Tibial artery (tissue), 4 donors: ENCODE results near the gene KCNH2.

ENCODE experiments used
- DNase-seq, 2 donors: peaks; one replicate each; pipeline ENCODE4 v3.0.0-alpha.2; 2019
- H3K27ac ChIP-seq, 2 donors: fragments of 200-600 bp; sonication (generic) in 1 of 2; 1 replicate in 1 of 2; 2 replicates in 1 of 2; pipeline ENCODE4 v1.5.1; 2018 to 2019; ENCODE audit warnings: mild to moderate bottlenecking in 1 of 2
- H3K27me3 ChIP-seq, 2 donors: fragments of 200-600 bp; sonication (generic) in 1 of 2; one replicate each; pipeline versions ENCODE4 v1.5.1 to v1.6.0; 2016 to 2019
- H3K36me3 ChIP-seq, 3 donors: fragments of 200-600 bp; sonication (generic) in 2 of 3; one replicate each; pipeline ENCODE4 v1.5.1; 2016 to 2019; ENCODE audit warnings: mild to moderate bottlenecking in 2 of 3
- H3K4me1 ChIP-seq, 4 donors: fragments of 200-600 bp; sonication (generic) in 2 of 4; 1 replicate in 3 of 4; 2 replicates in 1 of 4; pipeline ENCODE4 v1.5.1; 2016 to 2019
- H3K4me3 ChIP-seq, 2 donors: fragments of 200-600 bp; sonication (generic) in 1 of 2; 1 replicate in 1 of 2; 2 replicates in 1 of 2; pipeline ENCODE4 v1.5.1; 2018 to 2019; ENCODE audit warnings: mild to moderate bottlenecking in 2 of 2
- H3K9me3 ChIP-seq, 3 donors: fragments of 200-600 bp; sonication (generic) in 1 of 3; one replicate each; pipeline ENCODE4 v1.5.1; 2016 to 2019
- CTCF ChIP-seq, 2 experiments: fragments of 200-600 bp in 1 of 2; fragments of 450-650 bp in 1 of 2; IDR thresholded peaks; one replicate each; pipeline ENCODE4 v1.5.1; 2017 to 2019; ENCODE audit warnings: antibody characterized with exemption in 2 of 2, mild to moderate bottlenecking in 1 of 2, moderate library complexity in 1 of 2
- intact Hi-C: fragments of 100-400 bp; cut with DNase I; formaldehyde crosslinking; loops from one replicate; pipeline ENCODE4 v1.15.0; 2023; ENCODE audit warnings: low total_unique reads

Gene KCNH2

GRCh38 chr7:150954201-150954985 is 23.7 kb downstream of the KCNH2 start:
- H3K36me3 ChIP-seq = no peaks in the 10 kb centered on the region
- peak overlapping the region; percentile 13 to 45 for H3K4me3 ChIP-seq
- no peak overlapping the region for H3K27ac ChIP-seq
- DNase-seq = no peak
- intact Hi-C loops = no loop called here
- no peak for TF ChIP-seq CTCF (IDR thresholded peaks at IDR 0.05)
- peaks cover 0 to 20% (median 18%) of the 10 kb centered on the region in 4 donors for H3K4me1 ChIP-seq
- H3K27me3 ChIP-seq = peaks cover 0 to 79% of the 10 kb centered on the region in 2 donors
- no peaks in the 10 kb centered on the region for H3K9me3 ChIP-seq

GRCh38 chr7:150953061-150953997 is 24.8 kb downstream of the KCNH2 start:
- no peak for TF ChIP-seq CTCF (IDR thresholded peaks at IDR 0.05)
- H3K27me3 ChIP-seq = peaks cover 0 to 77% of the 10 kb centered on the region in 2 donors
- no peak overlapping the region for H3K4me3 ChIP-seq
- no peak overlapping the region for H3K27ac ChIP-seq
- DNase-seq = no peak
- intact Hi-C loops = no loop called here
- peaks cover 0 to 20% (median 18%) of the 10 kb centered on the region in 4 donors for H3K4me1 ChIP-seq
- H3K9me3 ChIP-seq = no peaks in the 10 kb centered on the region
- H3K36me3 ChIP-seq = no peaks in the 10 kb centered on the region

GRCh38 chr7:150952331-150953050 is 25.6 kb downstream of the KCNH2 start:
- intact Hi-C loops = no loop called here
- Histone ChIP-seq H3K9me3 (no peaks in the 10 kb centered on the region), H3K27me3 (peaks cover 0 to 77% of the 10 kb centered on the region in 2 donors), H3K27ac (no peak overlapping the region), H3K4me1 (peaks cover 0 to 20% (median 18%) of the 10 kb centered on the region in 4 donors), H3K4me3 (no peak overlapping the region), H3K36me3 (no peaks in the 10 kb centered on the region)
- TF ChIP-seq CTCF (IDR thresholded peaks at IDR 0.05) = no peak
- no peak for DNase-seq

- no peak for DNase-seq
- Histone ChIP-seq H3K4me1 (peaks cover 0 to 20% (median 18%) of the 10 kb centered on the region in 4 donors), H3K27me3 (peaks cover 0 to 79% of the 10 kb centered on the region in 2 donors), H3K4me3 (no peak overlapping the region), H3K36me3 (no peaks in the 10 kb centered on the region), H3K27ac (no peak overlapping the region), H3K9me3 (no peaks in the 10 kb centered on the region)
- TF ChIP-seq CTCF (IDR thresholded peaks at IDR 0.05) = no peak
- intact Hi-C loops = no loop called here
Observed at GRCh38 chr7:150951521-150951920, 26.6 kb downstream of the KCNH2 start.

GRCh38 chr7:150951181-150951520 is 27.0 kb downstream of the KCNH2 start:
- Histone ChIP-seq H3K36me3 (no peaks in the 10 kb centered on the region), H3K4me3 (no peak overlapping the region), H3K27me3 (peaks cover 0 to 77% of the 10 kb centered on the region in 2 donors), H3K9me3 (no peaks in the 10 kb centered on the region), H3K4me1 (peaks cover 0 to 23% (median 18%) of the 10 kb centered on the region in 4 donors), H3K27ac (no peak overlapping the region)
- no peak for TF ChIP-seq CTCF (IDR thresholded peaks at IDR 0.05)
- no peak for DNase-seq
- intact Hi-C loops = no loop called here
